Measurements from ENCODE around the gene ITGAX. TPM values are rescaled to one million over a fixed set of nuclear protein-coding genes. Genes with fewer than 3 reads are reported as not detected.

ITGAX gene
- total and polyA plus RNA-seq, 8 donors: 0.56 to 21.5 (median 1.9) TPM

- FAIRE-seq: no peak
- Histone ChIP-seq H3K36me3 (no peaks in the 10 kb centered on the region), H3K4me3 (no peak overlapping the region), H3K4me1 (no peaks in the 10 kb centered on the region), H3K9me3 (no peaks in the 10 kb centered on the region), H3K27ac (no peak overlapping the region), H3K27me3 (no peaks in the 10 kb centered on the region)
- 59 to 63% methylated on average over 6 of the region's 6 CpGs for WGBS, 2 donors
- peak in 2 of 6 donors; percentile 33 to 34 for DNase-seq
- TF ChIP-seq, protein P1, sequence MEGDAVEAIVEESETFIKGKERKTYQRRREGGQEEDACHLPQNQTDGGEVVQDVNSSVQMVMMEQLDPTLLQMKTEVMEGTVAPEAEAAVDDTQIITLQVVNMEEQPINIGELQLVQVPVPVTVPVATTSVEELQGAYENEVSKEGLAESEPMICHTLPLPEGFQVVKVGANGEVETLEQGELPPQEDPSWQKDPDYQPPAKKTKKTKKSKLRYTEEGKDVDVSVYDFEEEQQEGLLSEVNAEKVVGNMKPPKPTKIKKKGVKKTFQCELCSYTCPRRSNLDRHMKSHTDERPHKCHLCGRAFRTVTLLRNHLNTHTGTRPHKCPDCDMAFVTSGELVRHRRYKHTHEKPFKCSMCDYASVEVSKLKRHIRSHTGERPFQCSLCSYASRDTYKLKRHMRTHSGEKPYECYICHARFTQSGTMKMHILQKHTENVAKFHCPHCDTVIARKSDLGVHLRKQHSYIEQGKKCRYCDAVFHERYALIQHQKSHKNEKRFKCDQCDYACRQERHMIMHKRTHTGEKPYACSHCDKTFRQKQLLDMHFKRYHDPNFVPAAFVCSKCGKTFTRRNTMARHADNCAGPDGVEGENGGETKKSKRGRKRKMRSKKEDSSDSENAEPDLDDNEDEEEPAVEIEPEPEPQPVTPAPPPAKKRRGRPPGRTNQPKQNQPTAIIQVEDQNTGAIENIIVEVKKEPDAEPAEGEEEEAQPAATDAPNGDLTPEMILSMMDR (IDR thresholded peaks at IDR 0.05): no peak
- peak in 2 of 4 donors; percentile 52 to 69 for ATAC-seq
- intact Hi-C loops (cut with DNase I): no loop called here
These were observed 40.7 kb downstream of the ITGAX start for GRCh38 chr16:31395647-31396046.

DNA sequence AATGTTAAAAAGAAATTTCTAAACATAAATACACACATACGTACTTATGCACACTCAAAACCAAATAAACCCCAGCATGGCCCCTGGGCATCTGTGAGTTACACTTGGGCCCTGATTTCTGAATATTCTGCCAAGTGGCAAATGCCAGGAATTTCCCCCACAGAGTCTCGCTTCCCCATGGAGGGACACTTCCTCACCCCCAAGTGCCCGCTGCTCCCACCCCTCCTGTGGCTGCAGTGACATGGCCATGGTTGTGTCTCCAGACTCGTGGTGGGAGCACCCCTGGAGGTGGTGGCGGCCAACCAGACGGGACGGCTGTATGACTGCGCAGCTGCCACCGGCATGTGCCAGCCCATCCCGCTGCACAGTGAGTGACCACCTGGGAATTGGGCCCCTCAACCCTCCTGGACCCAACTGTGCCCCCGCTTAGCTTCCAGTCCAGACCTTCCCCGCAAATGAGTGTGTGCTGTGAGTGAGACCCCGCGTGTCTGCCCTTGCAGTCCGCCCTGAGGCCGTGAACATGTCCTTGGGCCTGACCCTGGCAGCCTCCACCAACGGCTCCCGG lies 42.2 kb downstream of the ITGAX start:
- peak in 1 of 4 donors; percentile 31 for ATAC-seq
- FAIRE-seq: no peak
- intact Hi-C loops (cut with DNase I): no loop called here
- no peaks in the 10 kb centered on the region for H3K27me3 ChIP-seq
- no peaks in the 10 kb centered on the region for H3K36me3 ChIP-seq
- TF ChIP-seq, protein P1 (IDR thresholded peaks at IDR 0.05): no peak
- H3K9me3 ChIP-seq: no peaks in the 10 kb centered on the region
- no peak overlapping the region for H3K4me3 ChIP-seq
- no peak for DNase-seq
- no peaks in the 10 kb centered on the region for H3K4me1 ChIP-seq
- H3K27ac ChIP-seq: no peak overlapping the region
- 72 to 78% methylated on average over 17 to 18 of the region's 18 CpGs for WGBS, 2 donors

GRCh38 chr16:31397701-31398100 lies 42.7 kb downstream of the ITGAX start:
- ATAC-seq: no peak
- no peak for DNase-seq

DNA sequence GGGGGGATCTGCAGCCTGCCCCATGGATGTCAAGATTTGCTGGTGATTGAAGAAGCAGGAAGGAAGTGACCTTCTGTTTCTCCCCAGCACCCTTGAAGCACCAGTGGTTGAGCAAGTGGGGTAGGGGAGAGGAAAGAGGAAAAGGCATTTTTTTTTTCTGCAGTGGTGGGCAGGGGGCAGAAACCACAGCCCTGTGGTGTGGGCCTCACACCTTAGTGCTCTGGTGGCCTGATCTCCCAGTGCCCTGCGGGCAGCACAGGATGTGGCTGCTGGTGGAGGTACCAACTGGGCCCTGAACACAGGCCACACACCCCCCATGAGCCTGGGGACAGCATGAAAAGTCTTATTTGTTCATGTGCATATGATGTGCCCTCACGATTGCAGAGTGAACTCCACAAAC lies 45.2 kb downstream of the ITGAX start:
- H3K27ac ChIP-seq: no peak overlapping the region
- no peaks in the 10 kb centered on the region for H3K27me3 ChIP-seq
- DNase-seq (peak in 1 of 6 donors; percentile 19), ATAC-seq (no peak), FAIRE-seq (no peak)
- WGBS, 2 donors: 83 to 87% methylated on average over 2 of the region's 2 CpGs
- no peaks in the 10 kb centered on the region for H3K4me1 ChIP-seq
- no peaks in the 10 kb centered on the region for H3K9me3 ChIP-seq
- H3K36me3 ChIP-seq: no peaks in the 10 kb centered on the region
- TF ChIP-seq, protein P1 (IDR thresholded peaks at IDR 0.05): no peak
- intact Hi-C loops (cut with DNase I): no loop called here
- H3K4me3 ChIP-seq: no peak overlapping the region

More at GRCh38 chr16:31397701-31398100, 42.7 kb downstream of the ITGAX start:
- Histone ChIP-seq H3K27ac (no peak overlapping the region), H3K4me1 (no peaks in the 10 kb centered on the region), H3K9me3 (no peaks in the 10 kb centered on the region), H3K27me3 (no peaks in the 10 kb centered on the region), H3K4me3 (no peak overlapping the region), H3K36me3 (no peaks in the 10 kb centered on the region)
- TF ChIP-seq, protein P1 (IDR thresholded peaks at IDR 0.05): no peak
- no peak for FAIRE-seq
- WGBS, 2 donors: 70 to 71% methylated on average over 8 to 9 of the region's 9 CpGs
- intact Hi-C loops (cut with DNase I): no loop called here

- DNase-seq (no peak), FAIRE-seq (no peak), ATAC-seq (no peak)
- H3K27ac ChIP-seq: no peak overlapping the region
- intact Hi-C loops (cut with DNase I): no loop called here
- TF ChIP-seq, protein P1 (IDR thresholded peaks at IDR 0.05): no peak
- WGBS, 2 donors: 68 to 71% methylated on average over 11 of the region's 11 CpGs
- H3K4me3 ChIP-seq: no peak overlapping the region
- H3K27me3 ChIP-seq: no peaks in the 10 kb centered on the region
- no peaks in the 10 kb centered on the region for H3K36me3 ChIP-seq
- H3K4me1 ChIP-seq: no peaks in the 10 kb centered on the region
- no peaks in the 10 kb centered on the region for H3K9me3 ChIP-seq
These were observed 46.5 kb downstream of the ITGAX start for GRCh38 chr16:31401436-31401835.

Measured in pancreas (tissue), 10 donors.